ENCODE data around the gene MYPN.
"Not testable (repeated sequence)": the region's sequence is repeated elsewhere in the genome, so short reads cannot be mapped to it uniquely, and the experiment has no call there.

Gene MYPN

GRCh38 chr10:68109331-68109730, at the start of gene MYPN:
MYPN (plus strand) TSS chr10:68109488; CDS start chr10:68121439, 11,951 bp downstream.
- H3K27ac ChIP-seq: no peak within 1 kb of the TSS
- TF ChIP-seq ZFX (IDR thresholded peaks at IDR 0.05; ENCODE audit: borderline replicate concordance) (no peak), CTCF (IDR thresholded peaks at IDR 0.05) (no peak)

GRCh38 chr10:68067029-68067428, 42.3 kb upstream of the MYPN start:
- no peak overlapping the region for H3K27ac ChIP-seq
- no peak for TF ChIP-seq CTCF (IDR thresholded peaks at IDR 0.05)

GRCh38 chr10:68067508-68067907, 41.8 kb upstream of the MYPN start:
- TF ChIP-seq ZFX (IDR thresholded peaks at IDR 0.05; ENCODE audit: borderline replicate concordance): no peak
- TF ChIP-seq CTCF (IDR thresholded peaks at IDR 0.05): no peak
- H3K27ac ChIP-seq: no peak overlapping the region

GRCh38 chr10:68073631-68074030, 35.7 kb upstream of the MYPN start:
- no peak for TF ChIP-seq ZFX (IDR thresholded peaks at IDR 0.05; ENCODE audit: borderline replicate concordance)
- H3K27ac ChIP-seq: peak overlapping the region; percentile 93; the same call in 1 of the 2 replicates

- peak overlapping the region; percentile 93 for H3K27ac ChIP-seq
- TF ChIP-seq CTCF (IDR thresholded peaks at IDR 0.05): no peak
- TF ChIP-seq ZFX (IDR thresholded peaks at IDR 0.05; ENCODE audit: borderline replicate concordance): no peak
Observed at GRCh38 chr10:68074031-68074774, 35.1 kb upstream of the MYPN start.

- H3K27ac ChIP-seq: peak within 1 kb of the TSS; percentile 93
- TF ChIP-seq ZFX (IDR thresholded peaks at IDR 0.05; ENCODE audit: borderline replicate concordance): no peak
- no peak for TF ChIP-seq CTCF (IDR thresholded peaks at IDR 0.05)
Observed at GRCh38 chr10:68074775-68075549, 34.3 kb upstream of the MYPN start, which contains the start of gene HERC4. HERC4 (minus strand) TSS chr10:68075283; CDS start chr10:68073108, 2,175 bp downstream.

GRCh38 chr10:68075550-68076004, 33.7 kb upstream of the MYPN start:
- peak overlapping the region; percentile 93 for H3K27ac ChIP-seq
- TF ChIP-seq CTCF (IDR thresholded peaks at IDR 0.05): no peak
- TF ChIP-seq ZFX (IDR thresholded peaks at IDR 0.05; ENCODE audit: borderline replicate concordance): no peak

- H3K27ac ChIP-seq: not testable (repeated sequence)
Observed at GRCh38 chr10:68076081-68076480, 33.2 kb upstream of the MYPN start.

All from 22Rv1 (cell line).